Measurements from ENCODE around the gene GSTM5.
"Not testable (repeated sequence)": the region's sequence is repeated elsewhere in the genome, so short reads cannot be mapped to it uniquely, and the experiment has no call there.

Gene GSTM5

DNA sequence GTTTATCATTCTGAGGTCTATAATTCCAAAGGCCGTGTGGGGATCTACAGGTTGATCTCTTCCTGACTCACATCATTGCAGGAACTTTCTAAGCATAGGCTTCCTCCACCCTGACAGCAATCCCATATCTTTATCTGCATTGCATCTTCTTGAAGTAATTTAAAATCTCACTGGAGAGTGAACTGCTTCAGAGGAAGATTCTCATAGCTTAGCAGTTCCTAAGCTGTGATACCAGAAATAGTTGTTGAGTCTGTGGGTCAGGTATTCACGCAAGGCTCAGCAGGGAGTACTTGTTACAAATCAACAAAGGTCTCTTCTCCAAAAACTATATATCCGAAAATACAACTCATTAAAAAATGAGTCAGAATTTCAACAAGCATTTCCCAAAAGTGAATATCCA is 16.9 kb upstream of the GSTM5 start:
- DNase-seq (ENCODE audit: low read depth in 4 of 4, low spot score in 1 of 4) = not testable (repeated sequence)

DNA sequence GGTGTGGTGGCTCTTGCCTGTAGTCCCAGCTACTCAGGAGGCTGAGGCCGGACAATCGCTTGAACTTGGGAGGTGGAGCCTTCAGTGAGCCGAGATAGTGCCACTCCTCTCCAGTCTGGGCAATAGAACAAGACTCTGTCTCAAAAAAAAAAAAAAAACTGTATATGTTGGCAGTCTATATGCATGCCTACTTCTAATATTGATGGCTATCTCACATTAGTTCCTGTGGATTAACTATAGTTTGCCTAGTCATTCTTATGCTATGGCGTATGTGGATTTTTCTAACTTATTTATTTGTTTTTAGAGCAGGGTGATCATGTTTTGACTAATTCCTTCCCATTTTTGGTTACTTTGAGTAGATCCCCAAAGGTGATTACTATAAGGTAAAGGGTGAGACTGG is 15.0 kb upstream of the GSTM5 start:
- DNase-seq (ENCODE audit: low read depth in 4 of 4, low spot score in 1 of 4) = no peak

DNA sequence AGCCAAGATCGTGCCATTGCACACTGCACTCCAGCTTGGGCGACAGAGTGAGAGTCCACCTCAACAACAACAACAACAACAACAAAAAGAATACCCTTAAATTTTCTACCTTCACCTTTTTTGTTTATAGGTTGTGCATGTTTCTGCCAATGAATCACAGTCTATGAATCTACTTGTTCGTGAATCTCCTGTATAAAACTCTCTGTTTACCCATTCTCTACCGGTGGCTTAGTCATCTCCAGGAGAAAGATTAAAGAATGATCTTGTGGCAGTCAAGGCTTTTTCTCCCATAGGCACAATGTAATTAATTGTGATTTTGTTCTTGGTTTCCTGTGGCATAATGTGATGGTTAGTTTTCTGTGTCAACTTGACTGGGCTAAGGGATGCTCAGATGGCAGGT is 14.2 kb upstream of the GSTM5 start:
- DNase-seq (ENCODE audit: low read depth in 4 of 4, low spot score in 1 of 4) = not testable (repeated sequence)

DNA sequence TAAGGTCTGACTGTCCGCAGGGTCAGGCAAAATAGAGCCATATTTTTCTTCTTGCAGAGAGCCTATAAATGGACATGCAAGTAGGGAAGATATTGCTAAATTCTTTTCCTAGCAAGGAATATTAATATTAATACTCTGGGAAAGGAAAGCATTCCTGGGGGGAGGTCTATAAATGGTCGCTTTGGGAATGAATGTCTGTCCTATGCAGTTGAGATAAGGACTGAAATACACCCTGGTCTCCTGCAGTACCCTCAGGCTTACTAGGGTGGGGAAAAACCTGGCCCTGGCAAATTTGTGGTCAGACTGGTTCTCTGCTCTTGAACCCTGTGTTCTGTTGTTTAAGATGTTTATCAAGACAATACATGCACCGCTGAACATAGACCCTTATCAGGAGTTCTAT is 9.1 kb upstream of the GSTM5 start:
- DNase-seq (ENCODE audit: low read depth in 4 of 4, low spot score in 1 of 4) = not testable (repeated sequence)

DNA sequence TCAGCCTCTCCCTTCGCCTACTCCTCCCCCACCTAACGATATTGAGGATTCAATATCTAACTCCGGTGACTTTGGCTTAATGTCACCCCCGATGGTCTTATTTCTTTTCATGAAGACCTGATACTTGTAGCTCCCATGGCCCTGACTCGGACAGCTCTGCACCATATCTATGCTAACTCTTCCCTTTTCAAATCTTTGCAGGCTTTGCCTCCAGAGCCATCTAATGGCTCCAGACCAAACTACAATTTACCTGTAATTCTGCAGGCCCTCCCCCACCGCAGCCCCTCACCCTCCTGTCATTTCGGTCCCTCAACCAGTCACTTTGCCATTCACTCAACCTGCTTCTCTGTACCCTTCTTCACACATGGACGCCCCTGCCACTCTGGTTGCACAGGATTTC is 7.9 kb upstream of the GSTM5 start:
- DNase-seq (ENCODE audit: low read depth in 4 of 4, low spot score in 1 of 4) = no peak

DNA sequence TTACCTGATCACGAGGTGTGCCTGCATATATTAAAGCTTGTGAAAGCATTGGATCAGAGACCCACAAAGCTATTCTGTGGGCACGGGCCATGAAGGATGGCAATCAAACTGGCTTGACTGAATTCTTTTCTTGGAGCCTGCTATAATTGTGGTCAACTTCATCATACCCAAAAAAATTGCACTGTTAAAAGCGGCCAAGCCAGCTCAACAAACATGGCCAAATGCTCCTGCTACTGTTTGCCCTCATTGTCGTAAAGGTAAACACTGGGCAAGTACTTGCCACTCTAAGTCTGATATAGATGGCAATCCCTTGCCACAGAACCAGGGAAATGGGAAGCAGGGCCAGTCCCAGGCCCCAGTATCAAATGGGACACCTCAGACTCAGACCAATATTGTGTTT is 6.6 kb upstream of the GSTM5 start:
- DNase-seq (ENCODE audit: low read depth in 4 of 4, low spot score in 1 of 4) = no peak

DNA sequence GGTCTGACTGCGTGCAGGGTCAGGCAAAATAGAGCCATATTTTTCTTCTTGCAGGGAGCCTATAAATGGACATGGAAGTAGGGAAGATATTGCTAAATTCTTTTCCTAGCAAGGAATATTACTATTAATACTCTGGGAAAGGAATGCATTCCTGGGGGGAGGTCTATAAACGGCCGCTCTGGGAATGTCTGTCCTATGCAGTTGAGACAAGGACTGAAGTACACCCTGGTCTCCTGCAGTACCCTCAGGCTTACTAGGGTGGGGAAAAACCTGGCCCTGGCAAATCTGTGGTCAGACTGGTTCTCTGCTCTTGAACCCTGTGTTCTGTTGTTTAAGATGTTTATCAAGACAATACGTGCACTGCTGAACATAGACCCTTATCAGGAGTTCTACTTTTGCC is 3.1 kb upstream of the GSTM5 start:
- not testable (repeated sequence) for DNase-seq (ENCODE audit: low read depth in 4 of 4, low spot score in 1 of 4)

DNA sequence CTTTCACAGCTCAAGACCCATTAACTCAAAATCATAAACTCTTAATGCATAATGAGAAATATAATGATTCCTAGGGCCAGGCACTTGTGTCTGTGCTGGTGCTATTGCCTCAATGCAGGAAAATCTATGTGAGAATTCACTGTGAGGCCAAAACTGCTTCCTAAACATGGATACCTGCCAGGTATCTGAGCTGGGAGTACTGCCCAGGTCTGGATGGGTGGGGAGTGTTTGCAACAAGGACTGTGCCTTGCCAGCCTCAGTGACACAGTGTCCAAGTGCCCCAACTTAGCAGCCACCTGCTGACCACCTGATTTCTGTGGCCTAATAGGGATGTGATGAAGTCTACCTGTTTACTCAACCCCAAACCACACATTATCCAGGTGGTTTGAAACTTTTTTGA is 2.2 kb upstream of the GSTM5 start:
- DNase-seq (ENCODE audit: low read depth in 4 of 4, low spot score in 1 of 4) = not testable (repeated sequence)

DNA sequence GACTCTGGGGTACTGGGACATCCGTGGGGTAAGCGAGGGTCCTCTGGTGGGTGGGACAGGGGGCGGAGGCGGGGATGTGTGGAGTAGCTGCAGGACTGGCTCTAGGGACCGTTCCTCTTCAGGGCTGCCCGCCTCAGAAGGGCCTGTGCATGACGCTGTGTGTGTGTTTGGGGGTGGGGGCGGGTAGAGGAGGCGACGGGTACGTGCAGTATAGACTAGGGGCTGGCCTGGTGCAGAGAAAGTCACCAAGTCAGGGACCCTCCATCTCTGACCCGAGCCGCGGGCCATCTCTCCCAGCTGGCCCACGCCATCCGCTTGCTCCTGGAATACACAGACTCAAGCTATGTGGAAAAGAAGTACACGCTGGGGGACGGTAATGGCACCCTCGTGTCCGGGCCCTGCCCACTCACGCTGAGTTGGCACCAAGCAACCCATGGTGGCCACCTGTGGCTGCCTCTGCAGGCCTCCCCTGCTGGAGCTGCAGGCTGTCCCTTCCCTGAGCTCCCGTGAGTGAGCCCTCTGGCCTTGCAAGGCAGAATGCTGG is 342 bp downstream of the GSTM5 start:
- no peak for DNase-seq (ENCODE audit: low read depth in 4 of 4, low spot score in 1 of 4)

DNA sequence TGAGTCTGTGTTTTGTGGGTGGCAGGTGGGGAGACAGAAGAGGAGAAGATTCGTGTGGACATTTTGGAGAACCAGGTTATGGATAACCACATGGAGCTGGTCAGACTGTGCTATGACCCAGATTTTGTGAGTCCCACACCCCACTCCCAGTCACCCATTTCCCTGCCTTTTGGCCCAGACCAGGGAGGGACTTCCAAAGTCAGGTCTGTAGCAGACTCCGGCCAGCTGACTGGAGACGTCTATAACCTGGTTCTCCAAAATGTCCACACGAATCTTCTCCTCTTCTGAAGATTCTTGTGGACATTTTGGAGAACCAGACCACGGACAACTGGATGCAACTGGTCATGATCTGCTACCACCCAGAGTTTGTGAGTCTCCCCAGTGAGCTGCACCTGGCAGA is 1.6 kb downstream of the GSTM5 start:
- DNase-seq (ENCODE audit: low read depth in 4 of 4, low spot score in 1 of 4) = no peak

DNA sequence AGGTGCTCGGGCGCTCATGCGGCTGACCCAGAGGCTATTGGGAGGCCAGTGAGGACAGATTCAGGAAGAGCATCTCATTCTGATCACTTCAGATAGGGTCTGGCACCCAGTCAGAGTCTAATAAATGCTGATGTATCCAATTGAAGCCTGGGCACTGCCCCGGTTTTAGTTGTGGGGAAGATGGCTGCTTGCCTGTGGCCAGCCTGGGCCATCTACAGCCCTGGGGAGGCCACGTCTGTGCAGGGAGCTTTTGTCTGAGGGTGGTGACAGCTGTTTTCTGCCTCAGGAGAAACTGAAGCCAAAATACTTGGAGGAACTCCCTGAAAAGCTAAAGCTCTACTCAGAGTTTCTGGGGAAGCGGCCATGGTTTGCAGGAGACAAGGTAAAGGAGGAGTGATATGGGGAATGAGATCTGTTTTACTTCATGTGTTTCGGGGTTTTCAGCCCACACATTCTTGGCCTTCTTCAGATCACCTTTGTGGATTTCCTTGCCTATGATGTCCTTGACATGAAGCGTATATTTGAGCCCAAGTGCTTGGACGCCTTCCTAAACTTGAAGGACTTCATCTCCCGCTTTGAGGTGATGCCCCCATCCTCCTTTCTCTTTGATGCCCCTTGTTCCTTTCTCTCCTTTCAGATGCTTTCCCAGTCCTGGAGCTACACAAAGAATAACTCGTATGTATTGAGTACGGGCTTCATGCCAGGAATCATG is 2.8 kb downstream of the GSTM5 start:
- DNase-seq (ENCODE audit: low read depth in 4 of 4, low spot score in 1 of 4) = no peak

DNA sequence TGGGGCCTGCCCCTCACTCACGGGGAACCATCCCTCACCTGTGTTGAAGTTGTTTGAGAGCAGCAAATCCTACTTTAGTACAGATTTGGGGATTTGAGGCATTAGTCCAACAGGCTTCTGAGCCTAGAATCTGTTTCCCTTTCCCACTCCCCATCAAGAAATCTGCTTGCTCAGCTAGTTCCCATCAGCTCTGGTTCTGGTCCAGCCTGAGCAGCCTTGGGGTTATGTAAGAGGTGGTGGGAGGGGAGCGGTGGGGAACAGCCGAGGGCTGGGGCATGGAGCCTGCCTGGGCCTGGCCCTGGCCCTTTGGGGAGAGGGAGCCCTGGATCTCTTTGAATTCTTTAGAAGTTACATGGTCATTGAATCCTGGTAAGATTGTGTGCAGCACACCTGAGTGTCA is 4.1 kb downstream of the GSTM5 start:
- DNase-seq (ENCODE audit: low read depth in 4 of 4, low spot score in 1 of 4) = no peak

DNA sequence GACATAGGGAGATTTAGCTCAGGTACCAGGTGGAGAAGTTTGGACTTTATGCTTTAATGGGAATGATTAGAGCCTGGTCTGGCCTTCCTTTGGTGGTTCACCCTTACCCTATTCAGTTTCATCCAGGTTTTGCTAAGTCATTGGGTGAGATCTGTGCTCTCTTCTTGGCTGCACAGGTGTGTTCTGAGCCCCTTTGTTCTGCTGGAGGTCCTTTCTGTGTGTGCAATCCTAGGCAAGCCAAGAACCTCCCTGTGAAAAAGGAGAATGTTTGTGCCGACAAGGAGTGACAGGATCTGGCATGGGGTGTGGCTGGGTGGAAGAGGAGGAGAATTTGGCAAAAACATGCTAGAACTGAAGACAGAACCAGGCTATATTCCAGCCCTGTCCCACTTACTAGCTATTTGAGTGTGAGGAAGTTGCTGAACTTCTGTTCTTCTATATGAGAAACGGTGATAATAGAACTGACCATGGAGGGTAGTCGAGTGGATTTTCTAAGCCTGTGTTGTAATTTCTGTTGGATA is 4.6 kb downstream of the GSTM5 start:
- no peak for DNase-seq (ENCODE audit: low read depth in 4 of 4, low spot score in 1 of 4)

DNA sequence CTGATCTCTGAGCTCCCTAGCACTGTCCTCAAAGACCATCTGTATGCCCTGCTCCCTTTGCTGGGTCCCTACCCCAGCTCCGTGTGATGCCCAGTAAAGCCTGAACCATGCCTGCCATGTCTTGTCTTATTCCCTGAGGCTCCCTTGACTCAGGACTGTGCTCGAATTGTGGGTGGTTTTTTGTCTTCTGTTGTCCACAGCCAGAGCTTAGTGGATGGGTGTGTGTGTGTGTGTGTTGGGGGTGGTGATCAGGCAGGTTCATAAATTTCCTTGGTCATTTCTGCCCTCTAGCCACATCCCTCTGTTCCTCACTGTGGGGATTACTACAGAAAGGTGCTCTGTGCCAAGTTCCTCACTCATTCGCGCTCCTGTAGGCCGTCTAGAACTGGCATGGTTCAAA is 5.7 kb downstream of the GSTM5 start:
- DNase-seq (ENCODE audit: low read depth in 4 of 4, low spot score in 1 of 4) = no peak

DNA sequence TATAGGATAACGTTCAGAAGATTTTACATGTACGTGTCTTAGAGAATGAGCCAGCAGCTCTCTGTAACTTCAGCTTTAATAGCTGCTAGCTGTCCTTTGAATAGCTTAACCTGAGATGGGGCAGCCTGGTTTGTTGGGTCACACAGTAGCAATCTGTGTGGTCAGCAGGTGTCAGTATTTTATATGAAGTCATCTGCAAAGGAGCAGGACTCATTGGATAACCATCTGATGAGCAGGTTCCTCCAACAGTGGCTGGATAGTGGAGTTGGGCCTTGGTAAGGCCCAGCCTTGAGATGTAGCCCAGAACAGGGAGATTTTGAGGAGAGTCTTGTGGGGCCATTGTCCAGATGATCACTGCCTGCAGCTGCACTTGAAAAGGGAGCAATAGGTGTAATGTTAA is 6.4 kb downstream of the GSTM5 start:
- no peak for DNase-seq (ENCODE audit: low read depth in 4 of 4, low spot score in 1 of 4)

DNA sequence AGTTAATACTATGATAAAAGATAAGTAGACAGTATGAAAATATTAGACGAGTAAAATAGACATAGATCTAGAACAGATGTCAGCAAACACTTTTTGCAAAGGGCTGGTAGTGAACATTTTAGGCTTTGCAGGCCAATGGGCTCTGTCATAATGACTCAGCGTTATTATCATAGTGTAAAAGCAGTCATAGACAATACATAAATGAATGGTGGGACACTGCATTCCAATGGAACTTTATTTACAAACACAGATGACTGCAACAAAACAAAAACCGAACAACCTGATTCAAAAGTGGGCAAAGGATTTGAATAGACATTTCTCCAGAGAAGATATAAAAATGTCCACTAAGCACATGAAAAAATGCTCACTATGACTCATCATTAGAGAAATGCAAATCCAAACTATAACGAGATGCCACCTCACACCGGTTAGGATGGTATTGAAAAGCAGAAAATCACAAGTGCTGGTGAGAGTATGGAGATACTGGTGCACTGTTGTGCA is 7.3 kb downstream of the GSTM5 start:
- DNase-seq (ENCODE audit: low read depth in 4 of 4, low spot score in 1 of 4) = no peak

DNA sequence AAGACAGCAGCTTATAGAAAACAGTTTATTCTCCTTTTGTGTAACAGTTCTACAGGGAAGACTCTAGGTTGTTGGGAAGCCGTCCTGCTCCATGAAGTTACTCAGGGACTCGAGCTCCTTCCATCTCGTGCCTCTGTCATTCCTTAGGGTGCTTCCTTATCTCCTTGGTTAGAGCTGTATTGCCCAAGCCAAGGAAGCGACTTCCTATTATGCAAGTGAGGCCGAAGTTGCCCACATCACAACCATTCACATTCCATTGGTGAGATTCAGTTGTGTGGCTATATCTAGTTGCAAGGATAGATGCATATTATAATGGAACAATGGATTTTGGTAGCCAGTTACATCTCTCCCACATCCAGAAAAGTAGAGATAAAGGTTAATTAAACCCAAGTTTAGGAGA is 9.0 kb downstream of the GSTM5 start:
- DNase-seq (ENCODE audit: low read depth in 4 of 4, low spot score in 1 of 4) = no peak

DNA sequence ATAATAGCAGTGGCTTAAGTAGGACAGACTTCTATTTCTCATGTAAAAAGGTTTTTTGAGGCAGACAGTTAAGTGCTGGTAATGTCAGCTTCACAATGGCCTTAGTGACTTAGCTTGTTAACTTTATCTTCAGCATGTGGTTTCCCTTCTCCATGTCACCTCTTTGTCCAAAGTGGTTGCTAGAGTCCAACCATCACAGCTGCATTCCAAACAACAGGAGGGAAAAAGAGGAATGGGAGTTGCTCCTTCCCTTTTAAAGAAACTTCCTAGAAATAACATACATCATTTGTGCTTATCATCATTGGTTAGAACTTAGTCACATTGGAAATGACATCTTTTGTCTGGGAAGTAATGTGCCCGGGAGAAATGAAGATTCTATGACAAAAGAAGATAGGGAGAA is 9.9 kb downstream of the GSTM5 start:
- no peak for DNase-seq (ENCODE audit: low read depth in 4 of 4, low spot score in 1 of 4)

DNA sequence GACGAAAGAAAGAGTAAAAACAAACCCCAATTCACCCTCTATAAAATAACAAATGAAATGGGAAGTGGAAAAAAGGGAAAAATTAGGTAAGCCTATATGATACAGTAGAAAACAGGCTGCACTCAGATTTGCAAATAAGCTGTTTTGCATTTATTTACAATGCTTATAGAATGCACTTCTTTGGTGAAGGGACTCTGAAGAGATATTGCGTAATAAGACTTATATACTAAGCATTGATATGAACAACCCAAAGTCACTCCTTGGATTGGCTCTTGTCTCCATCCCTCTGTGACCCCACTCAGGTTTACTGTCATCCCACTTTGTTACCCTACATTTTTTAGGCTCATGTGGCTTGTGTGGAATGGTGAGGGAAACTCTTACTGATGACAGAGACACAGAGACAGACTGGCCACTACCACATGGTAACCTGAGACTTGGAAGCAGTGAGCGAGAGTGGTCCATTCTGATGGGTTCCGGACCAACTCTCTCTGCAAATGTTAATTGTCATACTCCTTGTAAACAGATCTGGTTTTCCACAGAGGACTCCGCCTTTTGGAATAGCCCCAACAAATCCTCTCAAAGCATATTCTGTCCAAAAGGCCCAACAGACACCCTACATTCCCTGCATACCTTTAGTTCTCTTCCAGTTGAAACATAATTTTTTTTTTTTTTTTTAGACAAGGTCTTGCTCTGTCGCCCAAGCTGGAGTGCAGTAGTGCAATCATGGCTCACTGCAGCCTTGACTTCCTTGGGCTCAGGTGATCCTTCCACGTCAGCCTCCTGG is 11.0 kb downstream of the GSTM5 start:
- DNase-seq (ENCODE audit: low read depth in 4 of 4, low spot score in 1 of 4) = no peak

DNA sequence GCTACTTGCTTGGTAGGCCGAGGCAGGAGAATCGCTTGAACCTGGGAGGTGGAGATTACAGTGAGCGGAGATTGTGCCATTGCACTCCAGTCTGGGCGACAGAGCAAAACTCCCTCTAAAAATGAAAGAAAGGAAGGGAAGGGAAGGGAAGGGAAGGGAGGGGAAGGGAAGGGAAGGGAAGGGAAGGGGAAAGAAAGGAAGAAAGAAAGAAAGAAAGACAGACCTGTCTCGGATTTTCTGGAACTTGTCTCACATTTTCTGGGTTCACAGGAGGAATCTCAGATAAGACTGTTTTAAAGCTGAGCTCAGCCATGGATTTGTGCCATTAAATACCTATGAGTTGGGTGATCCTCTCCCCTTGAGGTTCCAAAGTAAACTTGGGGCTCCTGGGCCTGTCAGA is 12.9 kb downstream of the GSTM5 start:
- no peak for DNase-seq (ENCODE audit: low read depth in 4 of 4, low spot score in 1 of 4)

DNA sequence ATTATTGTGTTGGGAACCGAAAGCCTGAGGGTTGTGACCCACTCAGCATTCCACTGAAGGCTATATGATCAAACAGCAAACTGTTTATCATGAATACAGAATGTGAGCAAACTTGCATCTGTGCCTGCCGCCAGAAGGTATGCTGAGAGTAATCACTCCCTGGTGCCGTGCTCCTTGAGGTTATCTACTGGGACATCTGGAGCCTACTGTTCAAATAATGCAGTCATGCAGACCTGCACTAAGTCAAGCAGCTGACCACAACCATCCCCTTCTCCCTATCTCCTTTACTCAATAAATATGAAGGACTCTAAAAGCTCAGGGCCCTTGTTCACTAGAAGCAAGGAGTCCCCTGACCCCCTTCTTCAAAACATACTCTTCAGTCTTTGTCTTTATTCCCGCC is 13.5 kb downstream of the GSTM5 start:
- DNase-seq (ENCODE audit: low read depth in 4 of 4, low spot score in 1 of 4) = no peak

DNA sequence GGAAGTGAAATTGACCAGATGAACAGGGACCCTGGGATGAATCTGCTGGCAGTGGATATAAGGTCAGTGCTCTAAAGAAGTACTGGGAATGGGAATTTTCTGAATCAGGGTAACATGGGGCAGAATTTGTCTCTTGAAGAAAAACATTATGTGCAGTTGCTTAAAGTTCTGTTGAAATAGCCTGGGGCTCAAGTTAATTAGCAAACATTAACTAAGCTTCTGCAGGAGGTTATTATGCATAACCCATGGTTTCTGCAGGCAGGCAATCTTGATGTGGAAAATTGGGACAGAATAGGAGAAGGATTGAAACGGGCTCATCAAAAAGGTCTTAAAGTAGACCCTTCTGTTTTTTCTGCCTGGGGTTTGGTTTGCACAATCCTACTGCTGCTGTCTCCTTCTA is 14.0 kb downstream of the GSTM5 start:
- DNase-seq (ENCODE audit: low read depth in 4 of 4, low spot score in 1 of 4) = no peak
